Prostate gland (tissue), 2 donors: ENCODE results near the gene CHMP6. TPM values are rescaled to one million over a fixed set of nuclear protein-coding genes. Genes with fewer than 3 reads are reported as not detected.

Source experiments
- DNase-seq: peaks from one replicate; pipeline ENCODE4 v3.0.0-alpha.2; 2019; ENCODE audit warnings: low spot score
- H3K27ac ChIP-seq, 2 donors: fragments of 200-600 bp; sonication (generic); 2 replicates each; pipeline ENCODE4 v1.5.1; 2017 to 2019
- H3K27me3 ChIP-seq: fragments of 200-600 bp; sonication (generic); replicated peaks from 2 replicates; pipeline ENCODE4 v1.5.1; 2019; ENCODE audit not compliant: insufficient read depth
- H3K36me3 ChIP-seq, 2 donors: fragments of 200-600 bp; sonication (generic); 1 replicate in 1 of 2; 2 replicates in 1 of 2; pipeline versions ENCODE4 v1.5.1 to v1.8.1; 2017 to 2019
- H3K4me1 ChIP-seq: fragments of 200-600 bp; sonication (generic); replicated peaks from 2 replicates; pipeline ENCODE4 v1.5.1; 2019
- H3K4me3 ChIP-seq, 2 donors: fragments of 200-600 bp; sonication (generic); 2 replicates each; pipeline ENCODE4 v1.5.1; 2017 to 2019
- H3K9me3 ChIP-seq: fragments of 200-600 bp; sonication (generic); 2 replicates; pipeline ENCODE4 v1.5.1; 2017
- POLR2A ChIP-seq: fragments of 450-650 bp; IDR thresholded peaks from one replicate; pipeline ENCODE4 v1.6.1; 2016; ENCODE audit warnings: antibody characterized with exemption, mild to moderate bottlenecking
- POLR2AphosphoS5 ChIP-seq: sonication (generic); formaldehyde crosslinking; IDR thresholded peaks from one replicate; pipeline ENCODE4 v1.6.1; 2017; ENCODE audit warnings: antibody characterized with exemption
- WGBS: methylation state at CpG from one replicate; pipeline ENCODE4 v1.1.5; 2018; 5-methylcytosine and 5-hydroxymethylcytosine counted together
- intact Hi-C: fragments of 100-400 bp; cut with DNase I; formaldehyde crosslinking; loops from one replicate; pipeline ENCODE4 v1.14.2; 2022
- total RNA-seq, 2 donors: library from RNA; depleted of rRNA; stranded (reverse); fragments of >200 nt; gene quantifications; one replicate each; pipeline ENCODE4 v1.1.0, GENCODE V29; 2016
- TF ChIP-seq, protein P1 (sequence below), 4 experiments: fragments of 200-600 bp in 2 of 4; fragments of 450-650 bp in 2 of 4; sonication (generic) in 2 of 4; IDR thresholded peaks; 1 replicate in 3 of 4; 2 replicates in 1 of 4; pipeline ENCODE4 v1.5.1; 2016 to 2019; ENCODE audit warnings: antibody characterized with exemption in 4 of 4, mild to moderate bottlenecking in 2 of 4, moderate library complexity in 2 of 4

Gene CHMP6
- total RNA-seq, result 10 to 100 TPM; 30.6 to 35.3 TPM

DNA sequence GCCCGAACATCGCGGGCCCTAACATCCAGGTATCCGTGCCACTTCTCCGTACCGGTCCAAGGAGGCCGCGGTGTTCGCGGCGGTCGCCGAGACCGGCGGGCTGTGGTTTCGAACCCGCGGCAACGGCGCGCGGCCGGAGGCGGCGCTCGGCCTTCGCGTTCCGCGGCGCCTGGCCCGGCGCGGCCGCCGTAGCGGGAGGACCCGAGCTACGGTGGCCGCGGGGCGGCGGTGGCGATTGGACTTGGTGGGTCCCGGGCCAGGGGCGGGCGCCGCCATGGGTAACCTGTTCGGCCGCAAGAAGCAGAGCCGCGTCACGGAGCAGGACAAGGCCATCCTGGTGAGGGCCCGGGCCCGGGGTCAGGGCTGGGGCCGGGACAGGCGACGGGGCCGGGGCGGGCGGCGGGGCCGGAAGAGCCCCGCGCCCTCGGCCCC lies at the start of gene CHMP6:
Gene CHMP6, plus strand, starts transcription at position 197 of the 432 bp plus-strand sequence. Its CDS starts 78 bp downstream, at position 275.
- Histone ChIP-seq H3K9me3 (no peaks in the 10 kb centered on the region), H3K4me1 (peaks cover 12% of the 10 kb centered on the region), H3K27me3 (no peaks in the 10 kb centered on the region), H3K27ac (peak within 1 kb of the TSS; percentile 45 to 69), H3K4me3 (peak within 1 kb of the TSS; percentile 96 to 100), H3K36me3 (peaks cover 5 to 7% of the 10 kb centered on the region in 2 donors)
- DNase-seq, result peak; percentile 61
- intact Hi-C loops, result loop anchor here (2.0 to 10.0 kb wide), 2 partner anchors 105 to 253 kb away; no protein-coding TSS in a partner anchor
- TF ChIP-seq, protein P1, sequence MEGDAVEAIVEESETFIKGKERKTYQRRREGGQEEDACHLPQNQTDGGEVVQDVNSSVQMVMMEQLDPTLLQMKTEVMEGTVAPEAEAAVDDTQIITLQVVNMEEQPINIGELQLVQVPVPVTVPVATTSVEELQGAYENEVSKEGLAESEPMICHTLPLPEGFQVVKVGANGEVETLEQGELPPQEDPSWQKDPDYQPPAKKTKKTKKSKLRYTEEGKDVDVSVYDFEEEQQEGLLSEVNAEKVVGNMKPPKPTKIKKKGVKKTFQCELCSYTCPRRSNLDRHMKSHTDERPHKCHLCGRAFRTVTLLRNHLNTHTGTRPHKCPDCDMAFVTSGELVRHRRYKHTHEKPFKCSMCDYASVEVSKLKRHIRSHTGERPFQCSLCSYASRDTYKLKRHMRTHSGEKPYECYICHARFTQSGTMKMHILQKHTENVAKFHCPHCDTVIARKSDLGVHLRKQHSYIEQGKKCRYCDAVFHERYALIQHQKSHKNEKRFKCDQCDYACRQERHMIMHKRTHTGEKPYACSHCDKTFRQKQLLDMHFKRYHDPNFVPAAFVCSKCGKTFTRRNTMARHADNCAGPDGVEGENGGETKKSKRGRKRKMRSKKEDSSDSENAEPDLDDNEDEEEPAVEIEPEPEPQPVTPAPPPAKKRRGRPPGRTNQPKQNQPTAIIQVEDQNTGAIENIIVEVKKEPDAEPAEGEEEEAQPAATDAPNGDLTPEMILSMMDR (IDR thresholded peaks at IDR 0.05), result peak; percentile 14 to 77 (median 50)
- peak; percentile 3 for TF ChIP-seq POLR2AphosphoS5
- TF ChIP-seq POLR2A, result no peak
- under 1% methylated on average over 30 of the region's 66 CpGs for WGBS

DNA sequence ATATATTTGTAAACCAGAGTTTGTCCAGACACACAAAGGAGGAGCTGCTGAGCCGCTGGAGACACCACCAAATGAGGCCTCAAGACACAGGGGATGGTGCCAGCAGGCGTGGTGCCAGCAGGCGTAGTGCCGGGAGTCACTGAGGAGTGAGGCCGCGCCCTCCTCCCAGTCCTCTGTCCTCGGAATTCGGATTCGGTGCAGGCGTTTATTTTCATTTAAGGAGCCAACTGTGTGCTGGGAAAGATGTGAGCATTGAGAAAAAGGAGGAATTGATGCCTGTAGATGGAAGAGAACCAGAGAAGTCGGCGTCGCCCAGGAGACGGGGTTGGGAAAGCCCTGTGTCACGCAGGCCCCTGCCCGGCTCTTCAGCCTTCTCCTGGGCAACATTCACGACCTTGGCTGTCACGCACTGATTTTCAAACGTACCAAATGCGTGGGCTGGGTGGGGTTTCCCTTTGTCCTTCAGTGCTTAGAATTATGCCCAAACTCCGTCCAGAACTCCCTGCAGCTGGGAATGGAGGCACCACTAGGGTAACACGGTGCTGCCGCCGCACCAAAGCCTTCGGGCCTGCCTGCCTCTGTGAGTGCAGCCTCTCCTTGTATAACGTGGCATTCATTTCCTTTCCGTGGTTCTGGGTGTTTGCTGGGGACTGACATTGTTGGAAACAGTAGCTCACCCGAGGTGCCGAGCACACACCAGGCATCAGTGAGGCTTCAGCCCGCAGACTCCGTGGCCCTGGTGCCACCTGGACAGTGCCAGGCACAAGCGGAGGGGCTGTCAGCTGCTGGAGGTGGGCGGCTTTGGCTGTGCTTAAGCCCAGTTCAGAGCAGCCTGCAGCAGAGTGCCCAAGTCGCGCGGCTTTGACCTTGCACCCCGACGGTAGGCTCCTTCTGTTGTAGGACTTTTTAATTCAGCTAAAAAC lies 49.0 kb upstream of the CHMP6 start:
- intact Hi-C loops, result no loop called here
- 41% methylated on average over 38 of the region's 38 CpGs for WGBS
- DNase-seq, result peak; percentile 68
- no peaks in the 10 kb centered on the region for H3K4me1 ChIP-seq
- no peaks in the 10 kb centered on the region for H3K27me3 ChIP-seq
- no peaks in the 10 kb centered on the region for H3K9me3 ChIP-seq
- H3K4me3 ChIP-seq, result no peak overlapping the region
- TF ChIP-seq POLR2AphosphoS5 (peak; percentile 43), POLR2A (no peak)
- TF ChIP-seq, protein P1 (IDR thresholded peaks at IDR 0.05), result no peak
- H3K27ac ChIP-seq, result peak overlapping the region; percentile 48 to 65
- no peaks in the 10 kb centered on the region for H3K36me3 ChIP-seq

DNA sequence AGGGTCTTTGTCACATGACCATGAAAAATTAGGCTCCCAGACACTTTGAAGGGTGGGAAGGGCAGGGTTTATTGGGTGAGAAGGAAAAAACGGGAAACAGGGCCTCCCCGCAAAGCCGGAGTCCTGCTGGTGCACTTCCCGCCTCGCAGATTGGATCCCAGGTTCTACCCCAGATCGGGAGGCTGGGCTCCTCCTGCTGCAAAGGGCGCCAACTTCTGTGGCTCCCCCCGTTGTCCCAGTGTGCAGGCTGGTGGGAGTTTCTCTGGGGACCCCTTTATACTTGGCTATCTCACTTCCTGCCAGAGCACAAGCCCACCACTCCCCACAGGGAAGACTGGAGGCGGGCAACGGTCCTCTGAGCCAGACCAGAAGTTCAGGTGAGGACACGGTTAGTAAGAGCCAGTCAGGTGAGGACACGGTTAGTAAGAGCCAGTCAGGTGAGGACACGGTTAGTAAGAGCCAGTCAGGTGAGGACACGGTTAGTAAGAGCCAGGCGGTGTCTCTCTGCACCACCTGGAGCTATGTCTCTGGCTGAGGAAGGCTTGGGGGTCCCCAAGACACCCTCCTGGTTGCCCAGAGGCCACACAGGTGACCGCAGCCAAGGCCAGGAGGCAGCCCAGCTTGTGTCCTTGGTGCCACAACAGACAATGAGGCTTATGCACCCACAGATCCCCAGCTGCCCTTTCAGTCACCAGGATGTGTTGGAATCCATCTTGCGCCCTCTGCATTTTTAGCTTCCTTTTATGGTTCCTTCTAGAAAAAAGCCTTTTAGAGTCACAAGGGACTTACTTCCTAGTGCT lies 48.1 kb upstream of the CHMP6 start:
- Histone ChIP-seq H3K27ac (peak overlapping the region; percentile 44 to 65), H3K4me1 (no peaks in the 10 kb centered on the region), H3K36me3 (no peaks in the 10 kb centered on the region), H3K27me3 (no peaks in the 10 kb centered on the region), H3K9me3 (no peaks in the 10 kb centered on the region), H3K4me3 (no peak overlapping the region)
- TF ChIP-seq, protein P1 (IDR thresholded peaks at IDR 0.05), result no peak
- TF ChIP-seq POLR2A (no peak), POLR2AphosphoS5 (no peak)
- WGBS, result 85% methylated on average over 17 of the region's 17 CpGs
- no peak for DNase-seq
- intact Hi-C loops, result no loop called here

DNA sequence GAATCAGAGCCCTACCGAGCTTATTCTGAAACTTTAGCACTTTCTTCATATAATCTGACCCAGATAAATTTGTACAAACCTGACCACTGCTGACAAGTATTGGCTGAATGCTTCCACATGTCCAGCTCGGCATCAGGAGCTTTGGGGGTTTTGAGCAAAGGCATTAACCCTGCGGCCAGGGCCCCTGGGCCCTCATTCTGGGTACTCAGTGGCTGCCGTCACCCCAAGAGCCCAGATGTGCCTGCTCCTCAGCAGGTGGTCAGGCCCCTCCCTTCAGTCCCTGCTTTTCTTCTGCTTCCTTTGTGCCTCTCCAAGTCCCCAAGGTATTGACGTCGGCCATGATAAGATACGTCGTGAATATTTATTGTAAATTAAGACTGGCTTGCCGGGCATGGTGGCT lies 47.3 kb upstream of the CHMP6 start:
- intact Hi-C loops, result no loop called here
- no peak for DNase-seq
- Histone ChIP-seq H3K27me3 (no peaks in the 10 kb centered on the region), H3K27ac (peak overlapping the region; percentile 44 to 65), H3K4me1 (no peaks in the 10 kb centered on the region), H3K4me3 (no peak overlapping the region), H3K9me3 (no peaks in the 10 kb centered on the region), H3K36me3 (no peaks in the 10 kb centered on the region)
- WGBS, result 83% methylated on average over 9 of the region's 9 CpGs
- TF ChIP-seq, protein P1 (IDR thresholded peaks at IDR 0.05), result no peak
- TF ChIP-seq POLR2A (no peak), POLR2AphosphoS5 (no peak)
